ENCODE data around the gene LIMCH1.
A peak's percentile ranks its signal among the peaks of the same experiment; 100 is the strongest.

GRCh38 chr4:41644288-41644914, 106.4 kb downstream of the LIMCH1 start:
- TF ChIP-seq CTCF (IDR thresholded peaks at IDR 0.05) (peak; percentile 96), EZH2phosphoT487 (IDR thresholded peaks at IDR 0.05) (no peak), EZH2 (IDR thresholded peaks at IDR 0.05) (no peak)
